ENCODE data around the gene TEX54.
A peak's percentile ranks its signal among the peaks of the same experiment; 100 is the strongest.

Gene TEX54

DNA sequence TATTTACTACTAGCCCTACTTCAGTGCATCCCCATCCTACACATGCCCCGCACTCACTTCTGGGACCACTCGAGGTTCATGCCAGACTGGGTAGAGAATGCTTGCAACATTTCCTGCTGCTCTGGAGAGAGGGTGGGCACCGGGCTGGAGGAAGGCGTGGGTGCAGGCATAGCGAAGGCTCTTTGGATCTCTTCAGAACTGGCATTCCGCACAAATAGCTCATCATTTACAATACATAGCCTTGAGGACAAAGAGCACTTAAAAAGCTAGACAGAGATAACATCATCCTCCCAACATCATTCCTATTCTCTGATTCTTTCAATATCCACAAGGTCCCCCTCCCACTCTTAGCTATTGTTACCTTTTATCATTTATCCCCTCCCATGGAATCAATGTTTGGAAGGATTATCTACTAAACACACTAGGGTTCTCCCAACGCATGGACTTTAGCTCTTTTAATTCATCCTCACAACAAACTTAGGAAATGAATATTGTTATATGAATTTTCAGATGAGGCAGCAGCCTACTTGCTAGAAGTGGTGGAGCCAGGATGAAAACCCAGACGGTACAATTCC is 38.4 kb downstream of the TEX54 start:
- Histone ChIP-seq H3K27me3 (ENCODE audit: low read depth, low read length) (no peaks in the 10 kb centered on the region), H3K4me1 (ENCODE audit: control insufficient read depth in 1 of 2, insufficient read depth in 2 of 2, low read length in 2 of 2) (peaks cover 8 to 33% of the 10 kb centered on the region in 2 donors), H3K9me3 (ENCODE audit: control insufficient read depth in 1 of 2, low read length in 2 of 2) (no peaks in the 10 kb centered on the region), H3K27ac (ENCODE audit: low read length) (no peak overlapping the region), H3K4me3 (ENCODE audit: low read depth in 1 of 2, low read length in 2 of 2) (no peak overlapping the region), H3K36me3 (ENCODE audit: control insufficient read depth in 1 of 2, insufficient read depth in 2 of 2, low read length in 2 of 2) (peaks cover 50 to 78% of the 10 kb centered on the region in 2 donors)

DNA sequence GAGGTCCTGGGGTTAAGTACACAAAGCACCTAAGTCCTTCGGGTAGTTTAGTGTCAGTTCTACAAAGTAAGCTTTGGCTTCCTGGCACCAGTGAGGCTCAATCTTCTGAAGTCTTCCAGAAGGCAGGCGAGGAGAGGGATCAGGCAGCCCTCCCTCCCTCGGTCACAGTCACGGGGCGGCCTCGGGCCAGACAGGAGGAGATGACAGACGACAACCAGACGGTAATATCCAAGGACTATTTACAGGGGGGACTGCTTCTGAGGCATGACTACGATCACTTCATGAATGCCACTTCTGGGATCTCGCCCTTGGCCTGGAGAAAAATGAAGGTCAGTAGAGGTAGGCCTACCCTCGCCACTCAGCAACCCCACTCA is 40.5 kb downstream of the TEX54 start:
- peaks cover 42 to 62% of the 10 kb centered on the region in 2 donors for H3K36me3 ChIP-seq (ENCODE audit: control insufficient read depth in 1 of 2, insufficient read depth in 2 of 2, low read length in 2 of 2)
- peak overlapping the region; percentile 78 to 94 for H3K4me3 ChIP-seq (ENCODE audit: low read depth in 1 of 2, low read length in 2 of 2)
- no peaks in the 10 kb centered on the region for H3K27me3 ChIP-seq (ENCODE audit: low read depth, low read length)
- H3K27ac ChIP-seq (ENCODE audit: low read length) = peak overlapping the region; percentile 53
- H3K9me3 ChIP-seq (ENCODE audit: control insufficient read depth in 1 of 2, low read length in 2 of 2) = no peaks in the 10 kb centered on the region
- H3K4me1 ChIP-seq (ENCODE audit: control insufficient read depth in 1 of 2, insufficient read depth in 2 of 2, low read length in 2 of 2) = peaks cover 16 to 48% of the 10 kb centered on the region in 2 donors

- Histone ChIP-seq H3K4me3 (ENCODE audit: low read depth in 1 of 2, low read length in 2 of 2) (peak within 1 kb of the TSS; percentile 78 to 94), H3K27me3 (ENCODE audit: low read depth, low read length) (no peaks in the 10 kb centered on the region), H3K27ac (ENCODE audit: low read length) (peak within 1 kb of the TSS; percentile 53), H3K9me3 (ENCODE audit: control insufficient read depth in 1 of 2, low read length in 2 of 2) (no peaks in the 10 kb centered on the region), H3K4me1 (ENCODE audit: control insufficient read depth in 1 of 2, insufficient read depth in 2 of 2, low read length in 2 of 2) (peaks cover 16 to 48% of the 10 kb centered on the region in 2 donors), H3K36me3 (ENCODE audit: control insufficient read depth in 1 of 2, insufficient read depth in 2 of 2, low read length in 2 of 2) (peaks cover 39 to 57% of the 10 kb centered on the region in 2 donors)
These were observed 41.0 kb downstream of the TEX54 start, which contains the start of gene TMEM223 for GRCh38 chr11:62791501-62792201. TSS of gene TMEM223 (minus strand) at chr11:62792006. CDS start at chr11:62791994, 12 bp downstream.

DNA sequence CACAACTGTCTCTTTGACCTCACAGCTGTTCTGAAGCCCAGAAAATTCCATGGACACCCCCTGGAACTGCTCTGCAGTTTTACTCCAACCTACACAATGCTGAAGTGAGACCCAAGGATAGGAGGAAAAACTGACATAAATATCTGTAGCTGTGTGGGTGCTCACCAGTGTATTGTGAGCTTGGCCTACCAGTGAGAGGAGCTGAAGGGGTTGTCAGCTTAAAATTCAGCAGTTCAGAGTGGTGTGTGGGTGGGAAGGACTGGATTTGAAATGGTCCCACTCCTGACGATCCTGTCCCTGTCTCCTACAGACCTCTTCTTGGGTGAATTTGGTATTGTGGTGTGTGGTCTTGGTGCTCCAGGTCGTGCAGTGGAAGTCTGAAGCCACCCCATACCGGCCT is 43.1 kb downstream of the TEX54 start:
- Histone ChIP-seq H3K9me3 (ENCODE audit: control insufficient read depth in 1 of 2, low read length in 2 of 2) (no peaks in the 10 kb centered on the region), H3K27ac (ENCODE audit: low read length) (no peak overlapping the region), H3K27me3 (ENCODE audit: low read depth, low read length) (no peaks in the 10 kb centered on the region), H3K4me3 (ENCODE audit: low read depth in 1 of 2, low read length in 2 of 2) (no peak overlapping the region), H3K36me3 (ENCODE audit: control insufficient read depth in 1 of 2, insufficient read depth in 2 of 2, low read length in 2 of 2) (peaks cover 22 to 38% of the 10 kb centered on the region in 2 donors), H3K4me1 (ENCODE audit: control insufficient read depth in 1 of 2, insufficient read depth in 2 of 2, low read length in 2 of 2) (peaks cover 22 to 57% of the 10 kb centered on the region in 2 donors)

DNA sequence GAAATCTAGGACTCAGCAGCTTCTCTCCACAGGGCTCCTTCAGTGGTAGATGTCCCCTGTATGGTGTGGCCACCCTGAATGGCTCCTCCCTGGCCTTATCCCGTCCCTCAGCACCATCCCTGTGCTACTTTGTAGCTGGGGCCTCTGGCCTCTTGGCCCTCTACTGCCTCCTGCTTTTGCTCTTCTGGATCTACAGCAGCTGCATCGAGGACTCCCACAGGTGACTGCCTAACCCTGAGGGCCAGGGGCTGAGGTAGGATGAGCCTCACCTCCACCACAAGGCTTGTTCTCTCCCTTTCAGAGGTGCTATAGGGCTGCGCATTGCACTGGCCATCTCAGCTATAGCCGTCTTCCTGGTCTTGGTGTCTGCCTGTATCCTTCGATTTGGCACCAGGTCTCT is 43.6 kb downstream of the TEX54 start:
- Histone ChIP-seq H3K9me3 (ENCODE audit: control insufficient read depth in 1 of 2, low read length in 2 of 2) (no peaks in the 10 kb centered on the region), H3K4me1 (ENCODE audit: control insufficient read depth in 1 of 2, insufficient read depth in 2 of 2, low read length in 2 of 2) (peaks cover 22 to 57% of the 10 kb centered on the region in 2 donors), H3K36me3 (ENCODE audit: control insufficient read depth in 1 of 2, insufficient read depth in 2 of 2, low read length in 2 of 2) (peaks cover 16 to 32% of the 10 kb centered on the region in 2 donors), H3K27me3 (ENCODE audit: low read depth, low read length) (no peaks in the 10 kb centered on the region), H3K27ac (ENCODE audit: low read length) (no peak overlapping the region), H3K4me3 (ENCODE audit: low read depth in 1 of 2, low read length in 2 of 2) (no peak overlapping the region)

DNA sequence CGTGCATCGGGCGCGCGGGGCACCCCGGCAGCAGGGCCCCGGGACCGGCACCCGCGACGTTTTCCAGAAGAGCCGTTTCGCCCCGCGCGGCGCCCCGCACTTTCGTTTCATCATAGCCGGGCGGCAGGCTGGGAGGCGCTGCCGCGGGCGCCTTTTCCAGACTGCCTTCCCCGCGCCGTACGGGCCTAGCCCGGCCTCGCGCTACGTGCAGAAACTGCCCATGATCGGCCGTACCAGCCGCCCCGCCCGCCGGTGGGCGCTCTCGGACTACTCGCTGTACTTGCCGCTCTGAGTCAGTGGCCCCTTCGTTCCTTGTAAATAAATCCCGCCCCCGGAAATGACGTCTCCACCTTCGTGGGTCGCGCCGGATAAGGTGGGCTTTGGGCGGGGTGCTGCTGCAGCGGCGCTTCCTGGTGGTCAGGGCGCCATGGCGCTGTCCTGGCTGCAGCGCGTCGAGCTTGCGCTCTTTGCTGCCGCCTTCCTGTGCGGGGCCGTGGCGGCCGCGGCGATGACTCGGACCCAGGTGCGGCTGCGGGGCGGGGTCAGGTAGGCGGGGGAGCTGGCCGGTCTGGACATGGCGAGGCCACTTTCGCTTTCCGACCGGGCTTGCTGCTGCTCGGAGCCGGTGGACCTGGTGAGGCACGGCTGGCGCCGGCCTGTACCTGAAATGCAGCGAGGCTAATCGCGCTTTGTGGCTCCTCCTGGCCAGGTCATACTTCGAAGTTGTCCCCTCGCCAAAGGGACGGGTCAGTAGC is 45.5 kb downstream of the TEX54 start, which contains the start of gene TMEM179B:
Gene TMEM179B, plus strand, starts transcription at position 398 of the 755 bp plus-strand sequence. Its CDS starts 30 bp downstream, at position 428.
- Histone ChIP-seq H3K36me3 (ENCODE audit: control insufficient read depth in 1 of 2, insufficient read depth in 2 of 2, low read length in 2 of 2) (peaks cover 19 to 27% of the 10 kb centered on the region in 2 donors), H3K27me3 (ENCODE audit: low read depth, low read length) (no peaks in the 10 kb centered on the region), H3K9me3 (ENCODE audit: control insufficient read depth in 1 of 2, low read length in 2 of 2) (no peaks in the 10 kb centered on the region), H3K4me1 (ENCODE audit: control insufficient read depth in 1 of 2, insufficient read depth in 2 of 2, low read length in 2 of 2) (peaks cover 16 to 50% of the 10 kb centered on the region in 2 donors), H3K4me3 (ENCODE audit: low read depth in 1 of 2, low read length in 2 of 2) (peak within 1 kb of the TSS; percentile 98), H3K27ac (ENCODE audit: low read length) (peak within 1 kb of the TSS; percentile 94)

GRCh38 chr11:62786318-62787004 is 46.2 kb downstream of the TEX54 start:
- Histone ChIP-seq H3K27me3 (ENCODE audit: low read depth, low read length) (no peaks in the 10 kb centered on the region), H3K9me3 (ENCODE audit: control insufficient read depth in 1 of 2, low read length in 2 of 2) (no peaks in the 10 kb centered on the region), H3K36me3 (ENCODE audit: control insufficient read depth in 1 of 2, insufficient read depth in 2 of 2, low read length in 2 of 2) (peaks cover 22 to 31% of the 10 kb centered on the region in 2 donors), H3K4me3 (ENCODE audit: low read depth in 1 of 2, low read length in 2 of 2) (peak overlapping the region; percentile 98), H3K4me1 (ENCODE audit: control insufficient read depth in 1 of 2, insufficient read depth in 2 of 2, low read length in 2 of 2) (peaks cover 14 to 45% of the 10 kb centered on the region in 2 donors), H3K27ac (ENCODE audit: low read length) (peak overlapping the region; percentile 94)

GRCh38 chr11:62782753-62783152 is 49.9 kb downstream of the TEX54 start:
- no peaks in the 10 kb centered on the region for H3K9me3 ChIP-seq (ENCODE audit: control insufficient read depth in 1 of 2, low read length in 2 of 2)
- no peaks in the 10 kb centered on the region for H3K27me3 ChIP-seq (ENCODE audit: low read depth, low read length)
- H3K27ac ChIP-seq (ENCODE audit: low read length) = no peak overlapping the region
- H3K36me3 ChIP-seq (ENCODE audit: control insufficient read depth in 1 of 2, insufficient read depth in 2 of 2, low read length in 2 of 2) = peaks cover 20 to 23% of the 10 kb centered on the region in 2 donors
- H3K4me3 ChIP-seq (ENCODE audit: low read depth in 1 of 2, low read length in 2 of 2) = no peak overlapping the region
- H3K4me1 ChIP-seq (ENCODE audit: control insufficient read depth in 1 of 2, insufficient read depth in 2 of 2, low read length in 2 of 2) = peaks cover 6 to 9% of the 10 kb centered on the region in 2 donors
